ENCODE data around the gene CCDC3.

CCDC3 gene

GRCh38 chr10:12944931-12945330 is 56.6 kb downstream of the CCDC3 start:
- H3K4me3 ChIP-seq (replicated peaks; ENCODE audit: insufficient read depth, low read length), result no peak overlapping the region
- no peak overlapping the region for H3K27ac ChIP-seq (replicated peaks)
- DNase-seq (ENCODE audit: low read depth in 1 of 2, low spot score in 1 of 2), result no peak
- TF ChIP-seq REST (IDR thresholded peaks at IDR 0.05; ENCODE audit: insufficient replicate concordance, low read depth) (no peak), SPI1 (IDR thresholded peaks at IDR 0.05; ENCODE audit: borderline replicate concordance, low read depth) (no peak), CTCF (IDR thresholded peaks at IDR 0.05; ENCODE audit: insufficient read depth, low read length) (no peak)
- H3K27me3 ChIP-seq (ENCODE audit: insufficient read depth, poor library complexity, severe bottlenecking), result no peaks in the 10 kb centered on the region

GRCh38 chr10:12943425-12943824 is 58.1 kb downstream of the CCDC3 start:
- Histone ChIP-seq H3K27me3 (ENCODE audit: insufficient read depth, poor library complexity, severe bottlenecking) (no peaks in the 10 kb centered on the region), H3K4me3 (replicated peaks; ENCODE audit: insufficient read depth, low read length) (no peak overlapping the region), H3K27ac (replicated peaks) (no peak overlapping the region)
- DNase-seq (ENCODE audit: low read depth in 1 of 2, low spot score in 1 of 2), result no peak
- TF ChIP-seq REST (IDR thresholded peaks at IDR 0.05; ENCODE audit: insufficient replicate concordance, low read depth) (no peak), POLR2AphosphoS5 (IDR thresholded peaks at IDR 0.05; ENCODE audit: low read depth) (no peak), CTCF (IDR thresholded peaks at IDR 0.05; ENCODE audit: insufficient read depth, low read length) (no peak)

- Histone ChIP-seq H3K4me3 (replicated peaks; ENCODE audit: insufficient read depth, low read length) (no peak overlapping the region), H3K27me3 (ENCODE audit: insufficient read depth, poor library complexity, severe bottlenecking) (no peaks in the 10 kb centered on the region), H3K27ac (replicated peaks) (no peak overlapping the region)
- DNase-seq (ENCODE audit: low read depth in 1 of 2, low spot score in 1 of 2), result no peak
- TF ChIP-seq CTCF (IDR thresholded peaks at IDR 0.05; ENCODE audit: insufficient read depth, low read length) (no peak), REST (IDR thresholded peaks at IDR 0.05; ENCODE audit: insufficient replicate concordance, low read depth) (no peak), SPI1 (IDR thresholded peaks at IDR 0.05; ENCODE audit: borderline replicate concordance, low read depth) (no peak), POLR2AphosphoS5 (IDR thresholded peaks at IDR 0.05; ENCODE audit: low read depth) (no peak), GABPA (IDR thresholded peaks at IDR 0.05; ENCODE audit: low read depth) (no peak)
These were observed 59.5 kb downstream of the CCDC3 start for GRCh38 chr10:12941966-12942365.

Data from HL-60 (cell line).